ENCODE results near the gene CRISPLD2. TPM values are rescaled to one million over a fixed set of nuclear protein-coding genes. Genes with fewer than 3 reads are reported as not detected.

Gene CRISPLD2
- total RNA-seq, 1 donor from 2014 or later, result not detected

GRCh38 chr16:84896847-84897246 is 77.1 kb downstream of the CRISPLD2 start:
- Mint-ChIP-seq H3K27ac (no peak overlapping the region), H3K4me1 (ENCODE audit: low read depth) (peaks cover 5% of the 10 kb centered on the region), H3K27me3 (ENCODE audit: insufficient read depth) (peaks cover 4% of the 10 kb centered on the region), H3K9me3 (peaks cover 5% of the 10 kb centered on the region), H3K36me3 (ENCODE audit: low read depth) (no peaks in the 10 kb centered on the region), H3K4me3 (no peak overlapping the region)
- no peak for DNase-seq (ENCODE audit: low spot score)
- intact Hi-C loops (cut with micrococcal nuclease), result no loop called here

GRCh38 chr16:84897911-84898377 is 78.2 kb downstream of the CRISPLD2 start:
- H3K36me3 Mint-ChIP-seq (ENCODE audit: low read depth), result no peaks in the 10 kb centered on the region
- H3K27me3 Mint-ChIP-seq (ENCODE audit: insufficient read depth), result peaks cover 4% of the 10 kb centered on the region
- no peak overlapping the region for H3K27ac Mint-ChIP-seq
- H3K4me3 Mint-ChIP-seq, result no peak overlapping the region
- H3K4me1 Mint-ChIP-seq (ENCODE audit: low read depth), result peaks cover 5% of the 10 kb centered on the region
- H3K9me3 Mint-ChIP-seq, result peaks cover 5% of the 10 kb centered on the region
- intact Hi-C loops (cut with micrococcal nuclease), result no loop called here
- no peak for DNase-seq (ENCODE audit: low spot score)

- Mint-ChIP-seq H3K4me3 (no peak overlapping the region), H3K4me1 (ENCODE audit: low read depth) (peaks cover 5% of the 10 kb centered on the region), H3K36me3 (ENCODE audit: low read depth) (no peaks in the 10 kb centered on the region), H3K27ac (no peak overlapping the region), H3K9me3 (peaks cover 5% of the 10 kb centered on the region), H3K27me3 (ENCODE audit: insufficient read depth) (peaks cover 4% of the 10 kb centered on the region)
- intact Hi-C loops (cut with micrococcal nuclease), result no loop called here
- no peak for DNase-seq (ENCODE audit: low spot score)
Observed at GRCh38 chr16:84898447-84898846, 78.7 kb downstream of the CRISPLD2 start.

GRCh38 chr16:84899414-84899813 is 79.6 kb downstream of the CRISPLD2 start:
- Mint-ChIP-seq H3K36me3 (ENCODE audit: low read depth) (no peaks in the 10 kb centered on the region), H3K4me1 (ENCODE audit: low read depth) (peaks cover 5% of the 10 kb centered on the region), H3K4me3 (no peak overlapping the region), H3K27ac (no peak overlapping the region), H3K27me3 (ENCODE audit: insufficient read depth) (peaks cover 4% of the 10 kb centered on the region), H3K9me3 (peaks cover 5% of the 10 kb centered on the region)
- DNase-seq (ENCODE audit: low spot score), result no peak
- intact Hi-C loops (cut with micrococcal nuclease), result no loop called here

- no peaks in the 10 kb centered on the region for H3K9me3 Mint-ChIP-seq
- H3K4me1 Mint-ChIP-seq (ENCODE audit: low read depth), result peaks cover 6% of the 10 kb centered on the region
- no peak for DNase-seq (ENCODE audit: low spot score)
- intact Hi-C loops (cut with micrococcal nuclease), result no loop called here
- no peak overlapping the region for H3K27ac Mint-ChIP-seq
- H3K36me3 Mint-ChIP-seq (ENCODE audit: low read depth), result no peaks in the 10 kb centered on the region
- no peaks in the 10 kb centered on the region for H3K27me3 Mint-ChIP-seq (ENCODE audit: insufficient read depth)
- H3K4me3 Mint-ChIP-seq, result no peak overlapping the region
Observed at GRCh38 chr16:84905965-84906460, 86.2 kb downstream of the CRISPLD2 start.

- intact Hi-C loops (cut with micrococcal nuclease), result no loop called here
- H3K36me3 Mint-ChIP-seq (ENCODE audit: low read depth), result no peaks in the 10 kb centered on the region
- H3K4me3 Mint-ChIP-seq, result no peak overlapping the region
- no peak for DNase-seq (ENCODE audit: low spot score)
- no peaks in the 10 kb centered on the region for H3K9me3 Mint-ChIP-seq
- no peaks in the 10 kb centered on the region for H3K27me3 Mint-ChIP-seq (ENCODE audit: insufficient read depth)
- H3K4me1 Mint-ChIP-seq (ENCODE audit: low read depth), result peaks cover 6% of the 10 kb centered on the region
- no peak overlapping the region for H3K27ac Mint-ChIP-seq
Observed at GRCh38 chr16:84907051-84907450, 87.3 kb downstream of the CRISPLD2 start.

- peaks cover 6% of the 10 kb centered on the region for H3K4me1 Mint-ChIP-seq (ENCODE audit: low read depth)
- H3K27me3 Mint-ChIP-seq (ENCODE audit: insufficient read depth), result peaks cover 2% of the 10 kb centered on the region
- no peaks in the 10 kb centered on the region for H3K36me3 Mint-ChIP-seq (ENCODE audit: low read depth)
- no peak overlapping the region for H3K27ac Mint-ChIP-seq
- intact Hi-C loops (cut with micrococcal nuclease), result no loop called here
- DNase-seq (ENCODE audit: low spot score), result no peak
- no peaks in the 10 kb centered on the region for H3K9me3 Mint-ChIP-seq
- H3K4me3 Mint-ChIP-seq, result no peak overlapping the region
Observed at GRCh38 chr16:84907575-84907974, 87.8 kb downstream of the CRISPLD2 start.

DNA sequence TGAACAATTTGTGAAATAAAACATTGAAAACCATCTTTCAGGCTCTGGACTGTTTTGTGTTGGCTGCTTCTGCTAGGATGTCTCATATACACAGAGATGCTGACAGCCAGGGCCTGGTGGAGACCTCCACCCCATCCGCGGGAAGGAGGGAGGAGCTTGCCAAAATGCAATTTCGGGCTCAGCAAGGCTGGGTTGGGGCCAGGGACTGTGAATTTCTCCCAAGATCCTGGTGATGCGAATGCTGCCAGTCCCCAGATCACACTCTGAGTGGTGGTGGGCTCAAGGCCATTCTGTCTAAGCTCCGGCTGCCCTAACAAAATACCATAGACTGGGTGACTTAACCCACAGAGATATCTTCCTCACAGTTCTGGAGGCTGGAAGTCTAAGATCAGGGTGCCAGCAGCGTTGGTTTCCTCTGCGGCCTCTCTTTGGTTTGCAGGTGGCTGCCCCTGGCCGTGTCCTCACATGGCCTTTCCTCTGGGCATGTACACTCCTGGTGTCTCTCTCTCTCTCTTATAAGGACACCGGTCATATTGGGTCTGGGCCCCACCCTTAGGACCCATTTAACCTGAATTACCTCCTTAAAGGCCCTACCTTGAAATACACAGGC is 89.8 kb downstream of the CRISPLD2 start:
- no peak for DNase-seq (ENCODE audit: low spot score)
- intact Hi-C loops (cut with micrococcal nuclease), result no loop called here
- H3K9me3 Mint-ChIP-seq, result no peaks in the 10 kb centered on the region
- H3K27me3 Mint-ChIP-seq (ENCODE audit: insufficient read depth), result peaks cover 8% of the 10 kb centered on the region
- H3K36me3 Mint-ChIP-seq (ENCODE audit: low read depth), result no peaks in the 10 kb centered on the region
- H3K4me3 Mint-ChIP-seq, result no peak overlapping the region
- no peak overlapping the region for H3K27ac Mint-ChIP-seq
- H3K4me1 Mint-ChIP-seq (ENCODE audit: low read depth), result peaks cover 6% of the 10 kb centered on the region

- no peaks in the 10 kb centered on the region for H3K36me3 Mint-ChIP-seq (ENCODE audit: low read depth)
- DNase-seq (ENCODE audit: low spot score), result no peak
- H3K9me3 Mint-ChIP-seq, result no peaks in the 10 kb centered on the region
- peaks cover 16% of the 10 kb centered on the region for H3K27me3 Mint-ChIP-seq (ENCODE audit: insufficient read depth)
- intact Hi-C loops (cut with micrococcal nuclease), result no loop called here
- no peak overlapping the region for H3K4me3 Mint-ChIP-seq
- peaks cover 6% of the 10 kb centered on the region for H3K4me1 Mint-ChIP-seq (ENCODE audit: low read depth)
- no peak overlapping the region for H3K27ac Mint-ChIP-seq
Observed at GRCh38 chr16:84911486-84912216, 91.9 kb downstream of the CRISPLD2 start.

- Mint-ChIP-seq H3K36me3 (ENCODE audit: low read depth) (no peaks in the 10 kb centered on the region), H3K4me3 (no peak overlapping the region), H3K27me3 (ENCODE audit: insufficient read depth) (peaks cover 23% of the 10 kb centered on the region), H3K9me3 (no peaks in the 10 kb centered on the region), H3K4me1 (ENCODE audit: low read depth) (no peaks in the 10 kb centered on the region), H3K27ac (no peak overlapping the region)
- no peak for DNase-seq (ENCODE audit: low spot score)
- intact Hi-C loops (cut with micrococcal nuclease), result no loop called here
Observed at GRCh38 chr16:84913315-84913714, 93.5 kb downstream of the CRISPLD2 start.

DNA sequence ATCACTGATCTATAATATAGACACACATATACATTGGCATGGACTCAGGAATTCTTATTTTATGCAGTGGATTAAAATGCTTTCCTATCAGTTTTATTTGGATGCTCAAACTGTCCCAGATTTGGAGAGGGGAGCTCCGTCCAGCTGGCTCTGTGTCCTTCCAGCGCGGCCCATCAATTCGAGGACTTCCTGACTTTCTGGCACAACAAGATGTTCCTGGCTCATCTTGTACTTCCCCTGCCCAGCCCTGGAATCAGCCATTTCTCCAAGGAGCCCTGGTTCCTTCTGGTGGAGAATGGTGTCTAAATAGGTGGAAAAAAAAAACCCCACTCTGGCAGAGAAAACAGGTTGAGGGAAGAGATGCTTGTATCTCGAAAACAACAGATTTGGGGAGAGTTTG is 94.5 kb downstream of the CRISPLD2 start:
- Mint-ChIP-seq H3K4me3 (no peak overlapping the region), H3K4me1 (ENCODE audit: low read depth) (no peaks in the 10 kb centered on the region), H3K36me3 (ENCODE audit: low read depth) (no peaks in the 10 kb centered on the region), H3K27ac (no peak overlapping the region), H3K27me3 (ENCODE audit: insufficient read depth) (peaks cover 28% of the 10 kb centered on the region), H3K9me3 (no peaks in the 10 kb centered on the region)
- intact Hi-C loops (cut with micrococcal nuclease), result no loop called here
- DNase-seq (ENCODE audit: low spot score), result no peak

- intact Hi-C loops (cut with micrococcal nuclease), result no loop called here
- H3K4me1 Mint-ChIP-seq (ENCODE audit: low read depth), result no peaks in the 10 kb centered on the region
Observed at GRCh38 chr16:84916178-84916577, 96.4 kb downstream of the CRISPLD2 start.

GRCh38 chr16:84916850-84917249 is 97.1 kb downstream of the CRISPLD2 start:
- Mint-ChIP-seq H3K9me3 (no peaks in the 10 kb centered on the region), H3K4me1 (ENCODE audit: low read depth) (no peaks in the 10 kb centered on the region), H3K4me3 (no peak overlapping the region), H3K27me3 (ENCODE audit: insufficient read depth) (peaks cover 28% of the 10 kb centered on the region), H3K27ac (no peak overlapping the region), H3K36me3 (ENCODE audit: low read depth) (no peaks in the 10 kb centered on the region)
- DNase-seq (ENCODE audit: low spot score), result no peak
- intact Hi-C loops (cut with micrococcal nuclease), result no loop called here

More at GRCh38 chr16:84916178-84916577, 96.4 kb downstream of the CRISPLD2 start:
- no peak overlapping the region for H3K4me3 Mint-ChIP-seq
- no peaks in the 10 kb centered on the region for H3K9me3 Mint-ChIP-seq
- peaks cover 28% of the 10 kb centered on the region for H3K27me3 Mint-ChIP-seq (ENCODE audit: insufficient read depth)
- no peaks in the 10 kb centered on the region for H3K36me3 Mint-ChIP-seq (ENCODE audit: low read depth)
- no peak for DNase-seq (ENCODE audit: low spot score)
- H3K27ac Mint-ChIP-seq, result no peak overlapping the region
